SK-N-MC (cell line): ENCODE results near the gene NTPCR.

ENCODE experiments used
- EZH2 ChIP-seq: fragments of 200-600 bp; sonication (generic); IDR thresholded peaks from one replicate; pipeline ENCODE4 v1.6.1; 2017; ENCODE audit warnings: antibody characterized with exemption
- POLR2AphosphoS5 ChIP-seq: IDR thresholded peaks from 2 replicates; pipeline ENCODE4 v1.6.1; 2012; ENCODE audit warnings: mild to moderate bottlenecking, low read depth, low read length, borderline replicate concordance

- TF ChIP-seq POLR2AphosphoS5 = no peak
- no peak for TF ChIP-seq EZH2
Observed at GRCh38 chr1:233020426-233020825, 70.0 kb downstream of the NTPCR start.
